GM12891 (cell line): ENCODE data around the gene CDKN1C.

Source experiments
- POLR2A ChIP-seq: IDR thresholded peaks from 2 replicates; pipeline ENCODE4 v1.6.1; 2011; ENCODE audit warnings: low read depth, low read length, control low read depth
- POLR2AphosphoS5 ChIP-seq: IDR thresholded peaks from 2 replicates; pipeline ENCODE4 v1.6.1; 2011; ENCODE audit warnings: low read depth, low read length, control low read depth
- POU2F2 ChIP-seq: IDR thresholded peaks from 2 replicates; pipeline ENCODE4 v1.6.1; 2011; ENCODE audit warnings: low read depth, mild to moderate bottlenecking, control low read depth, low read length, moderate library complexity

- no peak for TF ChIP-seq POLR2AphosphoS5
- no peak for TF ChIP-seq POLR2A
- TF ChIP-seq POU2F2: no peak
Observed at GRCh38 chr11:2835296-2835695, 50.3 kb downstream of the CDKN1C start.
